ENCODE measurements around the gene FMR1. TPM values are rescaled to one million over a fixed set of nuclear protein-coding genes. Genes with fewer than 3 reads are reported as not detected.
A peak's percentile ranks its signal among the peaks of the same experiment; 100 is the strongest.

FMR1 gene
- total and polyA plus RNA-seq, 2 donors from 2014 or later, result 23.1 to 69.0 TPM

DNA sequence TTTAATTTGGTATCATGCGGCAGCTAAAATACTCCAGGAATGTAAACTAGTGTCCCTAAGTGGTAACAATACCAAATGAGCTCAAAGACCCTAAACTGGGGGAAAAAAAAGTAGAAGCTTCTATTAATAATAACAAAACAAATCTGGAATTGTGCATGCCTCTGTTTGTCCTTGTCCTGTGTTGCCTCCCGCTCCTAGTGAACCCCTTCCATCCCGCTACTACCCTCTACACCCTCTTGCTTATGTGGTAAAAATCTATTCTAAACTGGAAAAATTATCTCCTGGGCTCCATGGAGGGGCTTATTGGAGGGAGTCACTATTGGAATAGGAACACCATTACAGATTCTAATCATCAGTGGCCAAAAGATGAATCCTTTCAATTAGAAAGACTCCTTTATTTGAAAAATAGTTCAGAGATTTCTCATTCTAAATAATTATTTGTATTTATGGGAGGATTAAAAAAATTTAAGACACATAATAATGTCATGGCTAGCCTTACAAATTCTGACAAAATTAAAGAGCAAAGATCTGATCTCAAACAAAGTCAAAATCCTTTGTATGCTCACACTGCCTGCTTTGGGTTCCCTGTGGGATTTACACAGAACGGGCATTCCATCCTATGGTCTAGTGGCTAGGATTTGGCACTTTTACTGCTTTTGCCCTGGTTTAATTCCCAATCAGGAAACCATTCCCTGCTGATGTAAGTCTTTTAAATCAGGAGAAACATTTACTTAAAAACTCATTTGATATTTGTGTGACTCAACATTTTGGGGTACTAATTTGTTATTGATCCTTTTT, 34.7 kb upstream of the FMR1 start:
- H3K36me3 ChIP-seq (ENCODE audit: control insufficient read depth in 2 of 3, insufficient read depth in 3 of 3, low read length in 3 of 3), result no peaks in the 10 kb centered on the region
- intact Hi-C loops (cut with DNase I), result no loop called here

DNA sequence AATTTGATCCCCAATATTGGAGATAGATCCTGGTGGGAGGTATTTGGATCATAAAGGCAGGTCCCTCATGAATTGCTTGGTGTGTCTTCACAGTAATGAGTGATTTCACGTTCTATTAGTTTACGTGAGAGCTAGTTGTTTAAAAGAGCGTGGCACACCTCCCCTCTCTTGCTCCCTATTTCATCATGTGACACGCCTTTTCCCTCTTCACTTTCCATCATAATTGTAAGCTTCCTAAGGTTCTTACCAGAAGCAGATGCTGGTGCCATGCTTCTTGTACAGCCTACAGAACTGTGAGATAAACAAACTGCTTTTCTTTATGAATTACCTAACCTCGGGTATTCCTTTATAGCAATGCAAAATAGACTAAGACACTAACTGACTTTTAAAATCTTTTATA, 34.0 kb upstream of the FMR1 start:
- no peak overlapping the region for H3K27ac ChIP-seq (ENCODE audit: low read depth in 2 of 2, low read length in 2 of 2)
- TF ChIP-seq CTCF (IDR thresholded peaks at IDR 0.05; ENCODE audit: borderline replicate concordance, extremely low read depth, insufficient read depth), result no peak
- no peaks in the 10 kb centered on the region for H3K9me3 ChIP-seq (ENCODE audit: control insufficient read depth in 2 of 3, insufficient read depth in 1 of 3, low read length in 3 of 3)
- no peaks in the 10 kb centered on the region for H3K27me3 ChIP-seq (ENCODE audit: control insufficient read depth, insufficient read depth, low read length)
- DNase-seq (no peak), FAIRE-seq (no peak)
- H3K36me3 ChIP-seq (ENCODE audit: control insufficient read depth in 2 of 3, insufficient read depth in 3 of 3, low read length in 3 of 3), result no peaks in the 10 kb centered on the region
- H3K4me3 ChIP-seq (ENCODE audit: low read length in 3 of 3), result no peak overlapping the region
- intact Hi-C loops (cut with DNase I), result no loop called here
- H3K9ac ChIP-seq (ENCODE audit: low read length in 3 of 3), result no peak overlapping the region
- H3K4me1 ChIP-seq (ENCODE audit: control insufficient read depth in 2 of 3, insufficient read depth in 2 of 3, low read depth in 1 of 3, low read length in 3 of 3), result no peaks in the 10 kb centered on the region

More for the DNA sequence above, 34.7 kb upstream of the FMR1 start:
- Histone ChIP-seq H3K4me1 (ENCODE audit: control insufficient read depth in 2 of 3, insufficient read depth in 2 of 3, low read depth in 1 of 3, low read length in 3 of 3) (no peaks in the 10 kb centered on the region), H3K9me3 (ENCODE audit: control insufficient read depth in 2 of 3, insufficient read depth in 1 of 3, low read length in 3 of 3) (no peaks in the 10 kb centered on the region), H3K9ac (ENCODE audit: low read length in 3 of 3) (no peak overlapping the region), H3K27ac (ENCODE audit: low read depth in 2 of 2, low read length in 2 of 2) (no peak overlapping the region), H3K27me3 (ENCODE audit: control insufficient read depth, insufficient read depth, low read length) (no peaks in the 10 kb centered on the region), H3K4me3 (ENCODE audit: low read length in 3 of 3) (no peak overlapping the region)
- TF ChIP-seq CTCF (IDR thresholded peaks at IDR 0.05; ENCODE audit: borderline replicate concordance, extremely low read depth, insufficient read depth), result no peak
- FAIRE-seq, result no peak
- no peak for DNase-seq

DNA sequence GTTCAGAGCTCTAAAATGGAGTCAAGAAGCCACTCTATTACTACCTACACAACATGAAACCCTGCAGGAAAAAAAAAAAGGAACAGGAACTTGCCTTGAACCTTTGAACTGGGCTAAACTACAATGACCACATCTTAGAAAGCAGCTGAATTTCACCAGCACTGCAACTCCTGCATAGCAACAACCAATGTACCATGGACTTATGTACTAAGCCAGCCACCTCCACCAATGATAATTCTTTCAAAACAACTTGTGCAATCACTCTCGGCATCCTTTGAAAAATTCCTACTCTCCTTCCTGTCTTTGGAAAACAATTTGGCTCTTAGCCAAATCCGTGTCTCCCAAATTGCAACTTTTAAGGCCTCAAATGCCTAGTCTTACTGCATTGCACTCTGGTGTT, 26.8 kb upstream of the FMR1 start:
- Histone ChIP-seq H3K9ac (ENCODE audit: low read length in 3 of 3) (no peak overlapping the region), H3K36me3 (ENCODE audit: control insufficient read depth in 2 of 3, insufficient read depth in 3 of 3, low read length in 3 of 3) (no peaks in the 10 kb centered on the region), H3K4me1 (ENCODE audit: control insufficient read depth in 2 of 3, insufficient read depth in 2 of 3, low read depth in 1 of 3, low read length in 3 of 3) (no peaks in the 10 kb centered on the region), H3K9me3 (ENCODE audit: control insufficient read depth in 2 of 3, insufficient read depth in 1 of 3, low read length in 3 of 3) (no peaks in the 10 kb centered on the region), H3K4me3 (ENCODE audit: low read length in 3 of 3) (no peak overlapping the region), H3K27ac (ENCODE audit: low read depth in 2 of 2, low read length in 2 of 2) (no peak overlapping the region), H3K27me3 (ENCODE audit: control insufficient read depth, insufficient read depth, low read length) (no peaks in the 10 kb centered on the region)
- DNase-seq (peak in 1 of 5 donors; percentile 6), FAIRE-seq (no peak)
- TF ChIP-seq CTCF (IDR thresholded peaks at IDR 0.05; ENCODE audit: borderline replicate concordance, extremely low read depth, insufficient read depth), result no peak
- intact Hi-C loops (cut with DNase I), result no loop called here
